IgD-negative memory B cell (primary cell): ENCODE data around the gene TRPM3. TPM values are rescaled to one million over a fixed set of nuclear protein-coding genes. Genes with fewer than 3 reads are reported as not detected.

ENCODE experiments used
- H3K27ac Mint-ChIP-seq, 3 donors: one replicate each; pipeline ENCODE4 v1.8.0; 2020 to 2022; ENCODE audit warnings: mild to moderate bottlenecking in 3 of 3, mixed read lengths in 3 of 3, moderate library complexity in 1 of 3
- H3K27me3 Mint-ChIP-seq: one replicate; pipeline ENCODE4 v1.8.0; 2021; ENCODE audit warnings: mixed read lengths
- H3K36me3 Mint-ChIP-seq: one replicate; pipeline ENCODE4 v1.8.0; 2020; ENCODE audit warnings: mild to moderate bottlenecking, mixed read lengths
- H3K4me1 Mint-ChIP-seq, 3 donors: one replicate each; pipeline ENCODE4 v1.8.0; 2020 to 2022; ENCODE audit warnings: mixed read lengths in 3 of 3, mild to moderate bottlenecking in 1 of 3
- H3K4me3 Mint-ChIP-seq, 4 donors: one replicate each; pipeline ENCODE4 v1.8.0; 2020 to 2022; ENCODE audit warnings: mild to moderate bottlenecking in 4 of 4, mixed read lengths in 4 of 4, moderate library complexity in 3 of 4
- H3K9me3 Mint-ChIP-seq, 3 donors: one replicate each; pipeline ENCODE4 v1.8.0; 2020 to 2021; ENCODE audit warnings: mixed read lengths in 3 of 3, mild to moderate bottlenecking in 1 of 3
- polyA plus RNA-seq: library from polyadenylated mRNA; unstranded; fragments of 300-500 nt; fragmentation: Illumina TruSeq; gene quantifications from one replicate; pipeline ENCODE4 v1.2.3, GENCODE V29; 2021

TRPM3 gene
- polyA plus RNA-seq, 1 donor from 2014 or later = not detected

DNA sequence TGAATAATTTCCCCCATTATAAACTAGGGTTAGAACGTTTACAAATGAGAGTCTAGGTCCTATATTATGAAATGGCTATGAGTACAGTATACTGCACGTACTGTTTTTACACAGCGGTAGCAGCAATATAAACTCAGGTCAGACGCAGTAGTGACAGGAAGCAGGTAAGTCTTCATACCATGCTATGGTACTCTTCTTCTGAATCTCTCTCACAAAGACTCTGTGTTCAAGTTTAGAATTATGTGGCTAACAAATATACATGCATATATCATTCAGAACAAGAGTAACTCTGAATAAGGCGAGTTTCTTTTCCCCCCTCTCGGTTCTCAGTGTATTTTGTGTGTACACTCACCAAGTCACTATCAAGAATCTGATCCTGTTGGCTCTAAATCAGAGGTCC lies 592.0 kb downstream of the TRPM3 start:
- H3K36me3 Mint-ChIP-seq = no peaks in the 10 kb centered on the region
- peaks cover 3% of the 10 kb centered on the region for H3K27me3 Mint-ChIP-seq
- no peak overlapping the region for H3K27ac Mint-ChIP-seq
- H3K4me1 Mint-ChIP-seq = no peaks in the 10 kb centered on the region
- H3K4me3 Mint-ChIP-seq = no peak overlapping the region
- H3K9me3 Mint-ChIP-seq = peaks cover 7 to 8% (median 8%) of the 10 kb centered on the region in 3 donors

DNA sequence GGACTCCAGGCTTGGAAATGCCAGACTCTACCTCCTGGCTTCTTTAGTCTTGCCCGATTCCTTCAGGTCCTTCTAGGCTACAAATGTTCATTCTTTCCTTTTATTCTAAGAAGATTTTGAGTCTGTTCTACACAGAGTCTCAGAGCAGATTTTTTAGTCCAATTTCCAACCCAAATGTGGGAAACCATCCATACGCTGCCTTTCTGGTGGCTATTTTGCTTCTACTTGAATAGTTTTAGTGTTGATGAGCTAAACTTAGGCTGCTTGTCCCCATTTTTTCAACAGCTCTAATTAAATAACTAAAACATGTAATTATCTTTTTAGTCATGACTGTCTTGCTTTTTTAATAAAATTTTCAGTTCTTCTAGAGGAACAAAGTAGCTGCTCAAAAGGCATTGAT lies 594.5 kb downstream of the TRPM3 start:
- Mint-ChIP-seq H3K36me3 (no peaks in the 10 kb centered on the region), H3K27me3 (peaks cover 7% of the 10 kb centered on the region), H3K4me3 (no peak overlapping the region), H3K27ac (no peak overlapping the region), H3K4me1 (no peaks in the 10 kb centered on the region), H3K9me3 (peaks cover 11 to 18% (median 13%) of the 10 kb centered on the region in 3 donors)

DNA sequence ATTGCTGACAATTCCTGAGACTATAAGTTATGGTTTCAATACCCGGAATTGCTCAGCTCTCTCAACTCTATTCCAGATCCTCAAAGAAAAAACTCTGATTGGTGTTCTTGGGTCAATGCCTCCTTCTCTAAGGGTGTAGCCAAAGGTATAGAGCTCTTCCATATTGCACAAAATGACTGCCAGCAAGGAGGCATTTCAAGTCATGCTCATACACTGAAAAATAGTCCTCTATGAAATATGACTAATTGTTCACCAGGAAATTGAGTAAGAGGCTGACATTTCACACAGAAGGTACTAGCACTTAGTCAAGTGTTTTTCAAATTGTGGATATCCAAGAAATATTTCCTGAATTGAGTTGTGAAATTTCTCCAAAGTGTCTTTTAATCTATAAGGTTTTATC lies 595.9 kb downstream of the TRPM3 start:
- H3K36me3 Mint-ChIP-seq = no peaks in the 10 kb centered on the region
- H3K4me1 Mint-ChIP-seq = no peaks in the 10 kb centered on the region

GRCh38 chr9:70519912-70520724 lies 601.3 kb downstream of the TRPM3 start:
- Mint-ChIP-seq H3K9me3 (peaks cover 5 to 17% (median 8%) of the 10 kb centered on the region in 3 donors), H3K4me1 (peaks cover 0 to 5% (median 0%) of the 10 kb centered on the region in 3 donors), H3K27ac (no peak overlapping the region), H3K4me3 (no peak overlapping the region), H3K36me3 (peaks cover 1% of the 10 kb centered on the region), H3K27me3 (peaks cover 6% of the 10 kb centered on the region)

More for the DNA sequence above, 595.9 kb downstream of the TRPM3 start:
- Mint-ChIP-seq H3K27me3 (peaks cover 7% of the 10 kb centered on the region), H3K27ac (no peak overlapping the region), H3K9me3 (peaks cover 11 to 18% (median 13%) of the 10 kb centered on the region in 3 donors), H3K4me3 (no peak overlapping the region)

DNA sequence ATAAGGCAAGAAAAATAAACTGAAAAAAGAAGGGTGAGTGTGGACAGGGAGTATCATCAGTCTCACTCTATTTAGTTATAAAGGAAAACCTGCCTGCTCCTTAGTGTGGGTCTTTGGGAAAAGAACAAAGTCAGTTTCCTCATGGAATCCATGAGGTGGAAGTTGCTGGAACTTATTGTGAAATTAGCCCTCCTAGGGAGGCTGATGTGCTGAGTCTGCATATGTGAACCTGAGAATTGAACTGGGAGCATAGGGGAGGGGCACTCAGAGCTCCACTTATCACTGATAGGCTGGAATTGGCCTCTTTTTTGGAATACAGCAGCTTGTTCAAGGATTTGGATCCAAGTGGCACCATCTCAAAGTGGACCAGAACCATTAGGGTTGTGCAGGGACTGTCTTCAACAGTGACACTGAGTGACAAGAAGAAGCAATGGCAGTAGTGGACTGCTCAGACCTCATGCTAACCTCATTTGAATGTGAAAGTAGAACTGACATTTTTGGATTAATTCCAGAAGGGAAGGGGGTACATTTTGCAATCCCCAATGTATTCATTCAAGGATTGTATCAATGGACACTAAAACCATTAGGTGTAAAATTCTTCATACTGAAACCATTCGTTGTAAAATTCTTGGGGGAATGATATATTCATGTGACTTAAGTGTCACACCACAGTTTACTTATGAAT lies 603.4 kb downstream of the TRPM3 start:
- Mint-ChIP-seq H3K36me3 (peaks cover 1% of the 10 kb centered on the region), H3K4me3 (no peak overlapping the region), H3K27ac (no peak overlapping the region), H3K4me1 (peaks cover 0 to 5% (median 0%) of the 10 kb centered on the region in 3 donors), H3K9me3 (peaks cover 0 to under 1% (median under 1%) of the 10 kb centered on the region in 3 donors), H3K27me3 (peaks cover 5% of the 10 kb centered on the region)

DNA sequence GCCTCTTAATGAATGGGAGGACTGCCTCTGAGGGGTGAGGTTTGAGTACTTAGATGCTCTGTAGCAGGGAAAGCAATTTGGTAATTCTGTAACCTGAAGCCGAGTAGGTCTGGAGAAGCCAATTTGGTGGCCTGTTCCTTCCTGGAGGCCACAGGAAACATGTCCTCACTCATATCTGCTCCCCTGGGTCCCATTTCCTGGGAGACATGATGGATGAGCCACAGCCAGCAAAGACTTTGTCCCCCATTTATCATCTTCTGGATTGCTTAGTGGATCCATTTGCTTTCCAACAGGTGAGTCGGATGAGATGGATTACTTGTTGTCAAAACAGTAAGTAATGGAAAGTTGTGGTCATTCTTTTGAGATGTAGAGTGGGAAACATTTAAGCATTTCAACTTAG lies 607.1 kb downstream of the TRPM3 start:
- peaks cover 5% of the 10 kb centered on the region for H3K27me3 Mint-ChIP-seq
- no peaks in the 10 kb centered on the region for H3K4me1 Mint-ChIP-seq
- H3K9me3 Mint-ChIP-seq = no peaks in the 10 kb centered on the region
- H3K4me3 Mint-ChIP-seq = no peak overlapping the region
- H3K27ac Mint-ChIP-seq = no peak overlapping the region
- peaks cover 3% of the 10 kb centered on the region for H3K36me3 Mint-ChIP-seq

- H3K4me3 Mint-ChIP-seq = no peak overlapping the region
These were observed 609.6 kb downstream of the TRPM3 start for GRCh38 chr9:70511858-70512257.

DNA sequence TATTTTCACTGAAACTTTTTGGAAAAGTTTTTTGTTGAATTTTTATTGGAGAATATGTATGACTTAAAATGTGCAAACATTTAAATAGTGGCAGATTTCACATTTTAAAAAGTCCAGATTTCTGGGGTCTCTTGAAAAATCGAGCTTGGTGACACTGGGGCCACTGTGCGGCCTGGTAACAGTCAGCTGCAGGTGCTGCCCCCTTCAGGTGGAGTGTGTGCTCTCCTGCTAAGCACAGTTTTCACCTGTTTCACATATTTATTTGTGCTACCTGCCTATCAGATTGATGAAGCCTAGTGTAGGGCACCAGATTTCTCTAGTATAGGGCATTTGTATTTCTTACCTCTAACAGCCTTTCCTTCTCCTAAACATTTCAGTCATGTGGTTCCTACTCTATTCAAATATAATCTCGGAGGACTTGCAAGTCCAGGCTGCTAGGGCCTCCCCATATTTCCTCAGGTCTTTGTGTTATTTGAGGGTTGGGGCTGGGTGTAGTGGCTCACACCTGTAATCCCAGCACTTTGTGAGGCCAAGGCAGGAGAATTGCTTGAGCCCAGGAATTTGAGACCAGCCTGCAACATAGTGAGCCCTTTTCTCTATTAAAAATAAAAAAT lies 611.2 kb downstream of the TRPM3 start:
- peaks cover 6% of the 10 kb centered on the region for H3K27me3 Mint-ChIP-seq
- H3K27ac Mint-ChIP-seq = no peak overlapping the region
- H3K36me3 Mint-ChIP-seq = peaks cover 2% of the 10 kb centered on the region
- H3K9me3 Mint-ChIP-seq = no peaks in the 10 kb centered on the region
- H3K4me3 Mint-ChIP-seq = no peak overlapping the region
- no peaks in the 10 kb centered on the region for H3K4me1 Mint-ChIP-seq

More at GRCh38 chr9:70511858-70512257, 609.6 kb downstream of the TRPM3 start:
- Mint-ChIP-seq H3K9me3 (no peaks in the 10 kb centered on the region), H3K27me3 (peaks cover 5% of the 10 kb centered on the region), H3K4me1 (no peaks in the 10 kb centered on the region), H3K27ac (no peak overlapping the region), H3K36me3 (peaks cover 3% of the 10 kb centered on the region)

DNA sequence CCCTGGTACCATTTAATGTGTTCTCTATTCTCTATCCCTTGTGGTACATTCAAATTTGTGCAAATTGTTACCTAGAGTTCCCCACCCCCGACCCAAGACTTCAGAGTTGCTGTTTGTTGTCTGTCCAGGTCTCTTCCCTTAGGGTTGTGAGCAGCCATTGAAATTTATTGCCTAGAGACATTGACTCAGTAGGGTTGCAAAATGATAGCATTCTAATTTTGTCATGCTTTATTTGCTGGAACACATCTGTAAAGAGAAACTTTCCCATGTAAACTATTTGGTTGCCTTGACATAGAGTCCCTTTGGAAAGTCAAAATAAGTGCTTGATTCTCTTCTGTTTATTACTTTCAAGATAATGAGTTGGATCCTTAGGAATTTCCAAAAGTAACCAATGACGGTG lies 615.3 kb downstream of the TRPM3 start:
- peaks cover 0 to 3% (median 0%) of the 10 kb centered on the region in 3 donors for H3K4me1 Mint-ChIP-seq
- peaks cover 2% of the 10 kb centered on the region for H3K36me3 Mint-ChIP-seq
- H3K4me3 Mint-ChIP-seq = no peak overlapping the region
- no peaks in the 10 kb centered on the region for H3K9me3 Mint-ChIP-seq
- H3K27me3 Mint-ChIP-seq = peaks cover 4% of the 10 kb centered on the region
- no peak overlapping the region for H3K27ac Mint-ChIP-seq

DNA sequence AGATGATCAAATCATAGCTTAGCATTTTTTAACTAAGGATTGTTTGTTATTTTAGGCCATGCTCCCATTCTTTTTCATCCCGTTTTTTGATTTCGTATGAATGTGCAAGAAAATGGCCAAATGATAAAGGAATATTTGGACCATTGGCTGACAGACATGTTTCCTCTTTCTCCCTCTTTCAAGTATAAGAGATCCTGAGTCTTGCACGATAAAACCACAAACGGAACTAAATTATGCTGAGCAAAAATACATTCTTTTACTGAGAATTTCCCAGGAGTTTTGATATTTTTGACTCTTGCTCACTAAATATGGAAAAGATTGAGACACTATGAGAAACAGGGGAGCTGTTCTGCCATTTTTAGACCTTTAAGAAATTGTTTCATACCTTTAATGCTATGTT lies 616.6 kb downstream of the TRPM3 start:
- H3K4me3 Mint-ChIP-seq = no peak overlapping the region
- peaks cover 0 to 3% (median 0%) of the 10 kb centered on the region in 3 donors for H3K4me1 Mint-ChIP-seq
- H3K36me3 Mint-ChIP-seq = no peaks in the 10 kb centered on the region
- peaks cover 4% of the 10 kb centered on the region for H3K27me3 Mint-ChIP-seq
- no peaks in the 10 kb centered on the region for H3K9me3 Mint-ChIP-seq
- H3K27ac Mint-ChIP-seq = no peak overlapping the region

DNA sequence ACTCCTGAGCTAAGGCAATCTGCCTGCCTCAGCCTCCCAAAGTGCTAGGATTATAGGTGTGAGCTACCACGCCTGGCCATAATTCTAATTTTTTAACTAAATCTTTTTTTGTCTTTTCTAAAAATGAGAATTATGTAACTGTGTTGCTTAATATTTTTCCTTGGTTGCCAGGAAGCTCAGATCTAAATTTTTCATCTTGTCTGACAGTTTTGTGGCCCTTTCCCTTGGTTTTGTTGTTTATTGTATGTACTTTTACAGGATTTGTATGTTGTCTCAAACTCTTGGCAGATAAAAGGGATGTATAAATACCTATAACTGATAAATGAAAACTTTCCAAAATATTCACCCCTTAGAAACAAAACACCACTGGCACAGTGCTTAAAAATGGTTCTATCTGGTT lies 618.7 kb downstream of the TRPM3 start:
- H3K27ac Mint-ChIP-seq = no peak overlapping the region
- peaks cover 4% of the 10 kb centered on the region for H3K27me3 Mint-ChIP-seq
- no peak overlapping the region for H3K4me3 Mint-ChIP-seq
- peaks cover 1% of the 10 kb centered on the region for H3K36me3 Mint-ChIP-seq
- H3K4me1 Mint-ChIP-seq = peaks cover 0 to 3% (median 0%) of the 10 kb centered on the region in 3 donors
- H3K9me3 Mint-ChIP-seq = no peaks in the 10 kb centered on the region

GRCh38 chr9:70500793-70501192 lies 620.6 kb downstream of the TRPM3 start:
- Mint-ChIP-seq H3K4me1 (peaks cover 0 to 5% (median 3%) of the 10 kb centered on the region in 3 donors), H3K27ac (no peak overlapping the region), H3K27me3 (peaks cover 5% of the 10 kb centered on the region), H3K9me3 (no peaks in the 10 kb centered on the region), H3K4me3 (no peak overlapping the region), H3K36me3 (peaks cover 1% of the 10 kb centered on the region)

DNA sequence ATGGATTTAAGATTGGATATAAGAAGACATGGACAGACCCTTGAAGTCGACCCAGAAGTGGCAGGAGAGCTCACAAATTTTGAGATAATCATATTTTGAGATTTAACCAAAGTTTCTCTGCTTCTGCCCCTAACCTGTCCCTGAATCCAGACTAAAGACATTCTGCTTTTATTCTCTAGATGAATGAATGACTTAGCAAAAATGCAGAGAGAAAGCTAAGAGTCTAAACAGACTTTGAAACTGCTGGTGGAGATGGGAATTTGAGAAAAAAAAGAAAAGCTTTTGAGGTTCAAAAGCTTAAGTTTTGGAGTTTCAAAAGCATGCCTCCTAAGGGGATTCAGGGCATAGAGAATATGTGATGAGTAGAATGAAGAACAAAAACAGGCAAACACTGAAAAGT lies 621.8 kb downstream of the TRPM3 start:
- Mint-ChIP-seq H3K9me3 (no peaks in the 10 kb centered on the region), H3K4me3 (no peak overlapping the region), H3K36me3 (peaks cover 1% of the 10 kb centered on the region), H3K4me1 (peaks cover 2 to 12% (median 8%) of the 10 kb centered on the region in 3 donors), H3K27ac (no peak overlapping the region), H3K27me3 (peaks cover 4% of the 10 kb centered on the region)

DNA sequence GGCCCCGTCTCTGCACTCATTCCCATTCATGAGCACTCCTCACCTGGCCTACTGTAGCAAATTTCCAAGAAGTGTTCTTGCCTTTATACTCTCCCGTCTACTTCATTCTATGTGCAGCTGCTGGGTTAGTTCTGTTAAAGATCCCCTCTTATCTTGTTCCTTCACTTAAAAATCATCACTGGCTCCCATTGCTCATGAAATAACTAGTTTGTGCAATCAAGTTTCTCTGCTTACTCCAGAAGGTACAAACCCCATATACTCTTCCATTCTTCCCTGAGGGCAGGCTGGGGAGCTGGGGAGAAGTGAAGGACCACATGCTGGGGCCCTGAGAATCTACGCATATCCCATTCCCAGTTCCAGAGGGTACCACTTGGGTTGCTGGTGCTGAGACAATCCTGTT lies 622.6 kb downstream of the TRPM3 start:
- H3K27ac Mint-ChIP-seq = no peak overlapping the region
- H3K4me1 Mint-ChIP-seq = peaks cover 9 to 20% (median 15%) of the 10 kb centered on the region in 3 donors
- no peaks in the 10 kb centered on the region for H3K9me3 Mint-ChIP-seq
- H3K4me3 Mint-ChIP-seq = no peak overlapping the region
- peaks cover 1% of the 10 kb centered on the region for H3K36me3 Mint-ChIP-seq
- peaks cover 9% of the 10 kb centered on the region for H3K27me3 Mint-ChIP-seq

DNA sequence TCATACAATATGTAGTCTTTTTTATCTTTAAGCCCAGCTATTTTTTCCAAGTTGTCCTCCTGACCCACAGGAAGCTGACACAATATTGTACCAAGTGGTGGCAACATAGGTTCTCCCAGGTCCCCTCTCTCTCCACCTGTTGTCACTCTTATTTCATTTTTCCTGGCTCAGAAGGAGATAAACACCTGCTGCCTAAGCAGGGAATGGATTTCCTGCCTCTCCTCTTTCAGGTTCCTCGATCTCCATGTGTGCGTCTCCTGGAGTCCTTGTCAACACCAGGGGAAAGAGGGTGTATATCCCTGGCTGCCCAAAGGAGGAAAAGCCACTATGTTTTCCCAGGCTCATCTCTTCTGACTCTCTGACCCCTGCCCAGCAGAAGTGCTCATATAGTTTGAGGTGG lies 625.2 kb downstream of the TRPM3 start:
- Mint-ChIP-seq H3K27me3 (peaks cover 28% of the 10 kb centered on the region), H3K4me1 (peaks cover 20 to 34% (median 24%) of the 10 kb centered on the region in 3 donors), H3K4me3 (no peak overlapping the region), H3K36me3 (peaks cover 1% of the 10 kb centered on the region), H3K9me3 (no peaks in the 10 kb centered on the region), H3K27ac (no peak overlapping the region)
